Activated B cell treated with CpG ODN at 0.5 μM for 24 hours (primary cell): ENCODE data around the gene DSCAM. TPM values are rescaled to one million over a fixed set of nuclear protein-coding genes. Genes with fewer than 3 reads are reported as not detected.

Experiments used
- ATAC-seq: fragments of 200-7000 bp; cut with Tn5 transposase; one replicate; pipeline ENCODE4 v1.10.0; 2021; ENCODE audit warnings: low read depth, mild to moderate bottlenecking, moderate library complexity
- CTCF ChIA-PET: fragments of 350-600 bp; sonication (Branson Sonifier 250); formaldehyde crosslinking; loops from one replicate; lab custom pipeline; 2021; ENCODE audit warnings: antibody characterized with exemption; lab: Charles Lee
- POLR2A ChIA-PET: fragments of 350-600 bp; sonication (Branson Sonifier 250); formaldehyde crosslinking; loops from one replicate; lab custom pipeline; 2021; ENCODE audit warnings: antibody characterized with exemption; lab: Charles Lee
- DNase-seq: peaks from one replicate; pipeline ENCODE4 v3.0.0; 2022
- H3K27ac Mint-ChIP-seq: one replicate; pipeline ENCODE4 v1.8.0; 2020; ENCODE audit warnings: mixed read lengths
- H3K27me3 Mint-ChIP-seq: one replicate; pipeline ENCODE4 v1.8.0; 2021; ENCODE audit warnings: mixed read lengths
- H3K36me3 Mint-ChIP-seq: one replicate; pipeline ENCODE4 v1.8.0; 2021; ENCODE audit warnings: low read depth, mixed read lengths
- H3K4me1 Mint-ChIP-seq: one replicate; pipeline ENCODE4 v1.8.0; 2021; ENCODE audit warnings: mixed read lengths
- H3K4me3 Mint-ChIP-seq: one replicate; pipeline ENCODE4 v1.8.0; 2020; ENCODE audit warnings: mild to moderate bottlenecking, mixed read lengths
- H3K9me3 Mint-ChIP-seq: one replicate; pipeline ENCODE4 v1.8.0; 2020; ENCODE audit warnings: mixed read lengths
- intact Hi-C: fragments of 100-400 bp; cut with micrococcal nuclease; formaldehyde crosslinking; loops from one replicate; pipeline ENCODE4 v1.15.1; 2024
- total RNA-seq: library from RNA; stranded (reverse); gene quantifications from 2 replicates; pipeline ENCODE4 v1.2.3, GENCODE V29; 2022
- TF ChIP-seq, protein P1 (sequence below): fragments of 200-600 bp; IDR thresholded peaks from one replicate; pipeline ENCODE4 v1.8.0; 2022; ENCODE audit warnings: antibody characterized with exemption, mild to moderate bottlenecking

DSCAM gene
- total RNA-seq, 1 donor from 2014 or later = not detected

DNA sequence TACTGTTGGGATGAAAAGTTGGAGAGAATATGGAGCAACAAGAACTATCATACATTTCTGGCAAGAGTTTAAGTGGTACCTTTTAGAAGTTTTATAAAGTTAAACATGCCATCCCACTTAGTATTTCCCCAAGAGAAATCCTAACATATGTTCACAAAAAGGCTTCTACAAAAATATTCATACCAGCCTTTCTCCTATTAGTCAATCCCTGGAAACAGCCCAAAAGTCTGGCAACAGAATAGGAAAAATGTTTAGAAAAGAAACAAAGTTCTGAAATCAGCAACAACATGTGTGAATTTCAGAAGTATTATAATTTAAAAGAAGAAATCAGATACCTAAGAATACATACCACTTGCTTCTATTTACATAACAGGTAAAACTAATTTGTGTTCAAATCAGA, 271.0 kb downstream of the DSCAM start:
- H3K4me1 Mint-ChIP-seq = no peaks in the 10 kb centered on the region
- H3K27ac Mint-ChIP-seq = no peak overlapping the region
- no peak overlapping the region for H3K4me3 Mint-ChIP-seq
- peaks cover 6% of the 10 kb centered on the region for H3K9me3 Mint-ChIP-seq
- no peaks in the 10 kb centered on the region for H3K36me3 Mint-ChIP-seq
- no peak for DNase-seq
- ChIA-PET POLR2A (no interaction called here), CTCF (no interaction called here)
- TF ChIP-seq, protein P1, sequence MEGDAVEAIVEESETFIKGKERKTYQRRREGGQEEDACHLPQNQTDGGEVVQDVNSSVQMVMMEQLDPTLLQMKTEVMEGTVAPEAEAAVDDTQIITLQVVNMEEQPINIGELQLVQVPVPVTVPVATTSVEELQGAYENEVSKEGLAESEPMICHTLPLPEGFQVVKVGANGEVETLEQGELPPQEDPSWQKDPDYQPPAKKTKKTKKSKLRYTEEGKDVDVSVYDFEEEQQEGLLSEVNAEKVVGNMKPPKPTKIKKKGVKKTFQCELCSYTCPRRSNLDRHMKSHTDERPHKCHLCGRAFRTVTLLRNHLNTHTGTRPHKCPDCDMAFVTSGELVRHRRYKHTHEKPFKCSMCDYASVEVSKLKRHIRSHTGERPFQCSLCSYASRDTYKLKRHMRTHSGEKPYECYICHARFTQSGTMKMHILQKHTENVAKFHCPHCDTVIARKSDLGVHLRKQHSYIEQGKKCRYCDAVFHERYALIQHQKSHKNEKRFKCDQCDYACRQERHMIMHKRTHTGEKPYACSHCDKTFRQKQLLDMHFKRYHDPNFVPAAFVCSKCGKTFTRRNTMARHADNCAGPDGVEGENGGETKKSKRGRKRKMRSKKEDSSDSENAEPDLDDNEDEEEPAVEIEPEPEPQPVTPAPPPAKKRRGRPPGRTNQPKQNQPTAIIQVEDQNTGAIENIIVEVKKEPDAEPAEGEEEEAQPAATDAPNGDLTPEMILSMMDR = no peak
- ATAC-seq = no peak
- no peaks in the 10 kb centered on the region for H3K27me3 Mint-ChIP-seq
- intact Hi-C loops = no loop called here

DNA sequence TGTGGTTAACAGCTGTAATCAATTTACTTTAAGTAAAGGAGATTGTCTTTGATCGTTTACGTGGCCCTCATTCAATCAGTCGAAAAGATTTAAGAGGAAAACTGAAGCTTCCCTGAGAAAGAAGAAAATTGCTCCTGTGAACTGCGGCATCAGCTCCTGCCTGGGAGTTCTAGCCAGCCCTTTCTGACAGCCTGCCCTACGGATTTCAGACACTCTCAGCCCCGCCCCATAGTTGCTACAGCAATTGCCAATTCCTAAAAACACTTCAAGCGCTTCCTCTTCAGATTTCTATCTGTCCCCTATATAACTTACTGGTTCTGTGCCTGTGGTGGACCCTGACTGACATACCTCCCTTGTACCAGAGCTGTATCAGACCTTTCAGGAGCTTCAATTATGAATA, 277.6 kb downstream of the DSCAM start:
- Mint-ChIP-seq H3K9me3 (peaks cover 7% of the 10 kb centered on the region), H3K27me3 (no peaks in the 10 kb centered on the region), H3K4me3 (no peak overlapping the region), H3K27ac (no peak overlapping the region), H3K4me1 (no peaks in the 10 kb centered on the region), H3K36me3 (no peaks in the 10 kb centered on the region)
- ATAC-seq (no peak), DNase-seq (no peak)
- TF ChIP-seq, protein P1 = no peak
- intact Hi-C loops = no loop called here
- ChIA-PET CTCF (no interaction called here), POLR2A (no interaction called here)

DNA sequence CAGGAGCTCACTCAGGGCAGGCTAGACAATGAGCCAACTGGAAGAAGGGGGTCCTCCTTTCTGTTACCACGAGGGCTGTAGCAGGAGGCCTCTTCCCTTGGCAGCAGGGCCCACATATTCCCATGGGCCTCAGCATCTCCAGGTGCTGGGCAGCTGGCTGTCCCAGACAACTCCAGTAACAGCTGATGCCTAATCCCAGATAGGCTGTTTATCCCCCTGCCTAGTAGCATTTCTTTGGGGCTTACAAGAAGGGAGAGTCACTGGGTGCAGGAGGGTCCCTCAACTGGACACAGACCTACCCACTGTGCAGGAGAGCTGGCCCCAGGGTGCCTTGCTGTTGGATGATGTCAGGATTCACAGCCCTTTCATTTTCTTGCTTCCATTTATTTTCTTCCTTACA, 278.2 kb downstream of the DSCAM start:
- H3K27me3 Mint-ChIP-seq = no peaks in the 10 kb centered on the region
- ChIA-PET CTCF (no interaction called here), POLR2A (no interaction called here)
- TF ChIP-seq, protein P1 = no peak
- no peak overlapping the region for H3K27ac Mint-ChIP-seq
- H3K9me3 Mint-ChIP-seq = peaks cover 7% of the 10 kb centered on the region
- no peak overlapping the region for H3K4me3 Mint-ChIP-seq
- intact Hi-C loops = no loop called here
- DNase-seq = no peak
- no peaks in the 10 kb centered on the region for H3K4me1 Mint-ChIP-seq
- no peaks in the 10 kb centered on the region for H3K36me3 Mint-ChIP-seq
- no peak for ATAC-seq

DNA sequence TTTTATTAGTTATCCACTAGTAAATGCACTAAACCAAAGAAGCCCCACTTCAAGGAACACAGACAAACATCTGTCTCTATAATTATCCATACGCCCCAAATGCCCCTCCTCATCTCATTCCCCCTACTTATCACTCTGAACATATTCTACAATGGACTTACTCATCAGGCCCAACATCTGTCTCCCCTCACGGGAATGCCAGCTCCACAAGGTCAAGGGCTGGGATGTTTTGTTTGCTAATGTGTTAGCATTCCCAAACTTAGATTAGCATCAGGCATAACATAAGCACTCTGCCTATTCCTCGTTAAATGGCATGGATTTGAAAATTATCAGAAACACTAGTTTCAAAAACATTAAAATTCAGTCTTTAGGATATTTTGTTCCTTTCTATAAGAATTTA, 279.5 kb downstream of the DSCAM start:
- Mint-ChIP-seq H3K9me3 (peaks cover 7% of the 10 kb centered on the region), H3K27ac (no peak overlapping the region), H3K36me3 (no peaks in the 10 kb centered on the region), H3K27me3 (no peaks in the 10 kb centered on the region), H3K4me3 (no peak overlapping the region), H3K4me1 (no peaks in the 10 kb centered on the region)
- ATAC-seq = no peak
- ChIA-PET POLR2A (no interaction called here), CTCF (no interaction called here)
- intact Hi-C loops = no loop called here
- TF ChIP-seq, protein P1 = no peak
- no peak for DNase-seq

DNA sequence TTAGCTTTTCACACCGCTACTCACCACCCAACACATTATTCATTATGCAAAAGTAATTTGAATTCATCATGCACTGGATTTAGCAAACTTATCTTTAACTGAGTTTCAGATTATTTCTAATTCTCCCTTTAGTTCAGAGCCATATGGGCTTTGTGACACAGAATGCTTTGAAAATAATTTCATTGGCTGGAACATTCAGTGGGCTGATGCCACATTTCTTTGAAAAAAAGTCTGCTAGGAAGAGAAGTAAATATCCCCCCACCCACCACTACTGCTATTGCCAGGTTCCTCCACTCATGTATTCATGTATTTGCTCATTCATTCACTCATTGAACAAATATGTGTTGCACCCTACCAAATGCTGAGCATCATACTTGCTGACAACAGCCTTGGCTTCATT, 280.5 kb downstream of the DSCAM start:
- Mint-ChIP-seq H3K36me3 (no peaks in the 10 kb centered on the region), H3K4me3 (no peak overlapping the region), H3K4me1 (no peaks in the 10 kb centered on the region), H3K27me3 (no peaks in the 10 kb centered on the region), H3K27ac (no peak overlapping the region), H3K9me3 (peaks cover 7% of the 10 kb centered on the region)
- intact Hi-C loops = no loop called here
- POLR2A ChIA-PET = no interaction called here
- ATAC-seq (no peak), DNase-seq (no peak)
- CTCF ChIA-PET = no interaction called here
- TF ChIP-seq, protein P1 = no peak
